ENCODE measurements around the gene PCDHGA1. TPM values are rescaled to one million over a fixed set of nuclear protein-coding genes. Genes with fewer than 3 reads are reported as not detected.
"Not testable (repeated sequence)": the region's sequence is repeated elsewhere in the genome, so short reads cannot be mapped to it uniquely, and the experiment has no call there.

The PCDHGA1 gene
- total RNA-seq, 1 donor from 2014 or later = 0.15 TPM

GRCh38 chr5:141417494-141418172, 87.3 kb downstream of the PCDHGA1 start, which contains the start of gene PCDHGB7:
PCDHGB7 (plus strand) TSS chr5:141417677; CDS start chr5:141417860, 183 bp downstream.
- Mint-ChIP-seq H3K36me3 (ENCODE audit: low read depth) (peaks cover 65% of the 10 kb centered on the region), H3K9me3 (ENCODE audit: low read depth) (peaks cover 57% of the 10 kb centered on the region), H3K4me3 (ENCODE audit: unreplicated experiment) (peak within 1 kb of the TSS; percentile 38), H3K4me1 (ENCODE audit: low read depth) (peaks cover 10% of the 10 kb centered on the region)
- H3K27me3 Mint-ChIP-seq (ENCODE audit: low read depth); H3K27ac Mint-ChIP-seq (ENCODE audit: unreplicated experiment); DNase-seq (ENCODE audit: low spot score): not testable (repeated sequence)
- TF ChIP-seq CTCF (IDR thresholded peaks at IDR 0.05) = peak; percentile 42

- H3K4me3 Mint-ChIP-seq (ENCODE audit: unreplicated experiment) = no peak overlapping the region
- DNase-seq (ENCODE audit: low spot score) = no peak
- peaks cover 56% of the 10 kb centered on the region for H3K9me3 Mint-ChIP-seq (ENCODE audit: low read depth)
- no peak overlapping the region for H3K27ac Mint-ChIP-seq (ENCODE audit: unreplicated experiment)
- no peaks in the 10 kb centered on the region for H3K4me1 Mint-ChIP-seq (ENCODE audit: low read depth)
- no peak for TF ChIP-seq CTCF (IDR thresholded peaks at IDR 0.05)
- no peaks in the 10 kb centered on the region for H3K27me3 Mint-ChIP-seq (ENCODE audit: low read depth)
- peaks cover 63% of the 10 kb centered on the region for H3K36me3 Mint-ChIP-seq (ENCODE audit: low read depth)
These were observed 89.0 kb downstream of the PCDHGA1 start for GRCh38 chr5:141419074-141419880.

GRCh38 chr5:141420855-141421488, 90.7 kb downstream of the PCDHGA1 start, which contains the start of gene PCDHGA11:
PCDHGA11 (plus strand) TSS chr5:141421051; CDS start chr5:141421228, 177 bp downstream.
- no peak for DNase-seq (ENCODE audit: low spot score)
- TF ChIP-seq CTCF (IDR thresholded peaks at IDR 0.05) = peak; percentile 13
- Mint-ChIP-seq H3K27ac (ENCODE audit: unreplicated experiment) (no peak within 1 kb of the TSS), H3K36me3 (ENCODE audit: low read depth) (peaks cover 64% of the 10 kb centered on the region), H3K9me3 (ENCODE audit: low read depth) (peaks cover 61% of the 10 kb centered on the region), H3K27me3 (ENCODE audit: low read depth) (no peaks in the 10 kb centered on the region), H3K4me1 (ENCODE audit: low read depth) (no peaks in the 10 kb centered on the region), H3K4me3 (ENCODE audit: unreplicated experiment) (no peak within 1 kb of the TSS)

GRCh38 chr5:141421489-141421855, 91.2 kb downstream of the PCDHGA1 start:
- H3K4me1 Mint-ChIP-seq (ENCODE audit: low read depth) = no peaks in the 10 kb centered on the region
- H3K4me3 Mint-ChIP-seq (ENCODE audit: unreplicated experiment) = no peak overlapping the region
- no peaks in the 10 kb centered on the region for H3K27me3 Mint-ChIP-seq (ENCODE audit: low read depth)
- H3K9me3 Mint-ChIP-seq (ENCODE audit: low read depth) = peaks cover 63% of the 10 kb centered on the region
- peaks cover 63% of the 10 kb centered on the region for H3K36me3 Mint-ChIP-seq (ENCODE audit: low read depth)
- TF ChIP-seq CTCF (IDR thresholded peaks at IDR 0.05) = no peak
- no peak overlapping the region for H3K27ac Mint-ChIP-seq (ENCODE audit: unreplicated experiment)
- DNase-seq (ENCODE audit: low spot score) = no peak

GRCh38 chr5:141422742-141423291, 92.5 kb downstream of the PCDHGA1 start:
- no peak for DNase-seq (ENCODE audit: low spot score)
- H3K36me3 Mint-ChIP-seq (ENCODE audit: low read depth) = peaks cover 67% of the 10 kb centered on the region
- no peak for TF ChIP-seq CTCF (IDR thresholded peaks at IDR 0.05)
- H3K27ac Mint-ChIP-seq (ENCODE audit: unreplicated experiment) = no peak overlapping the region
- H3K4me3 Mint-ChIP-seq (ENCODE audit: unreplicated experiment) = no peak overlapping the region
- H3K9me3 Mint-ChIP-seq (ENCODE audit: low read depth) = peaks cover 66% of the 10 kb centered on the region
- no peaks in the 10 kb centered on the region for H3K4me1 Mint-ChIP-seq (ENCODE audit: low read depth)
- H3K27me3 Mint-ChIP-seq (ENCODE audit: low read depth) = no peaks in the 10 kb centered on the region
